Measurements from ENCODE around the gene PDAP1. TPM values are rescaled to one million over a fixed set of nuclear protein-coding genes. Genes with fewer than 3 reads are reported as not detected.
A peak's percentile ranks its signal among the peaks of the same experiment; 100 is the strongest.

The PDAP1 gene
- total and polyA plus RNA-seq, 10 of the 15 experiments (the other 5 are each of a cell fraction or from before 2014, with no cell fraction given) = 6.6 to 200 (median 87.7) TPM

GRCh38 chr7:99380823-99381663, 27.4 kb downstream of the PDAP1 start (continued):
- TF ChIP-seq RELB (IDR thresholded peaks at IDR 0.05; ENCODE audit: low read depth) = peak; percentile 9
- peak; percentile 65; the same call in 1 of the 2 replicates for TF ChIP-seq CBFB (IDR thresholded peaks at IDR 0.05; ENCODE audit: low read depth)
- TF ChIP-seq ZNF687 (IDR thresholded peaks at IDR 0.05) = peak; percentile 89
- peak; percentile 91 for TF ChIP-seq MXI1 (IDR thresholded peaks at IDR 0.05; ENCODE audit: low read depth, low read length)
- no peak for TF ChIP-seq CTCF (IDR thresholded peaks at IDR 0.05 in 2 of 3, conservative IDR thresholded peaks at IDR 0.05 in 1 of 3; ENCODE audit: control insufficient read depth in 2 of 3, extremely low read depth in 1 of 3, insufficient read depth in 1 of 3, low read depth in 3 of 3, low read length in 3 of 3)
- TF ChIP-seq POLR2AphosphoS2 (IDR thresholded peaks at IDR 0.05; ENCODE audit: low read depth, low read length) = peak; percentile 38
- TF ChIP-seq BHLHE40 (IDR thresholded peaks at IDR 0.05; ENCODE audit: borderline replicate concordance in 1 of 2, low read depth in 2 of 2, low read length in 1 of 2) = peak; percentile 97 to 98
- TF ChIP-seq SMARCA5 (IDR thresholded peaks at IDR 0.05) = peak; percentile 45; the same call in 1 of the 2 replicates
- no peak for TF ChIP-seq ZNF274 (IDR thresholded peaks at IDR 0.05; ENCODE audit: insufficient read depth, insufficient read length)
- no peak for TF ChIP-seq E2F8 (IDR thresholded peaks at IDR 0.05; ENCODE audit: low read depth, partially characterized antibody)
- TF ChIP-seq NR2C2 (IDR thresholded peaks at IDR 0.05; ENCODE audit: borderline replicate concordance, control insufficient read depth, insufficient read length, low read depth) = no peak
- peak; percentile 88 for TF ChIP-seq POLR2A (IDR thresholded peaks at IDR 0.05; ENCODE audit: low read depth, low read length)
- peak; percentile 22 for TF ChIP-seq KLF5 (IDR thresholded peaks at IDR 0.05; ENCODE audit: partially characterized antibody)
- TF ChIP-seq ZSCAN29 (IDR thresholded peaks at IDR 0.05) = 0 out of 2 replicates have a peak, but pooled peaks have one; percentile 23
- TF ChIP-seq ZZZ3 (IDR thresholded peaks at IDR 0.05; ENCODE audit: control insufficient read depth, insufficient read length, low read depth) = no peak
- TF ChIP-seq ZNF622 (IDR thresholded peaks at IDR 0.05) = no peak
- TF ChIP-seq SIN3A (IDR thresholded peaks at IDR 0.05; ENCODE audit: low read depth, low read length) = peak; percentile 69; the same call in 1 of the 2 replicates
- peak; percentile 94 to 99 for TF ChIP-seq SRF (IDR thresholded peaks at IDR 0.05; ENCODE audit: low read depth in 2 of 2, low read length in 2 of 2)
- 0 out of 2 replicates have a peak, but pooled peaks have one; percentile 67 for TF ChIP-seq MEF2A (IDR thresholded peaks at IDR 0.05; ENCODE audit: insufficient read depth, low read depth, low read length)
